Stimulated activated CD8-positive, alpha-beta memory T cell treated with anti-CD3 and anti-CD28 coated beads, Interleukin-4, amount 100 ng/mL, for 4 hours (primary cell): Measurements from ENCODE around the gene AP3D1.
A peak's percentile ranks its signal among the peaks of the same experiment; 100 is the strongest.

Experiments
- DNase-seq, 2 donors: peaks; one replicate each; pipeline ENCODE4 v3.0.0-alpha.2; 2020; ENCODE audit warnings: low read depth in 2 of 2, low spot score in 1 of 2

The AP3D1 gene

DNA sequence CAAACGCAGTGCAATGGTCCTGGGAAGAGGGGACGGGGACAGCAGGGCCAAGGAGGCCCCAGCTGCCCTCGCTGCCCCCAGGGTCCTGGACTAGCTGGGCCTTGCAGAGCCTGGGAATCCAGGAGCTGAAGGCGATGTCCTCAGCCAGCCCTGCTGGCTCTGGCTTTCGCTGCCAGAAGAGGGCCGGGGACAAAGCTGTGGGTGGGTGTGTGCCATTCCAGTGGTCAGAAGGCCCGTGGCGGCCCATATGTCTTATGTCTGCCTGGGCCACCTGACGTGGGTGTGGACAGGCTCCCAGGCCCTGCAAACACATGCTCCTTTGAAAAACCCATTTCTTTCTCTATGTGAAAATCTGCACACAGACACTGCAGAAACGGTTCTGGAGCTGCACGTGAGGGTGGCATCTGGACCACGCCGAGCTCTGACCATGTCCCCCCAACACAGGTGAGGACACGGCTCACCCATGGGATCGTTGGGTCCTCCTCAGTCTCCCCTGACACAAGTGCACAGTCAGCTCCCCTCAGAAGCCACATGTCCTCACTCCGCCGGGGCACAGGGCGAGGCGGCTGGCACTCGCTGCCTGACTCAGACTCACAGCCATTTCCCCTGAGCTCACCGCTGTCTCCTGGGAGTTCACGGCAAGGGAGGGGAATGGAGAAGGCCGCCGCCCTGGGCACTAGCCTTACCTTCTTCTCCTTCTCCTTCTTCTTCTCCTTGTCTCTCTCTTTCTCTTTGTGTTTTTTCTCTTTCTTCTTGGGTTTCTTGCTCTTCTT, 37.7 kb downstream of the AP3D1 start:
- DNase-seq, result no peak

DNA sequence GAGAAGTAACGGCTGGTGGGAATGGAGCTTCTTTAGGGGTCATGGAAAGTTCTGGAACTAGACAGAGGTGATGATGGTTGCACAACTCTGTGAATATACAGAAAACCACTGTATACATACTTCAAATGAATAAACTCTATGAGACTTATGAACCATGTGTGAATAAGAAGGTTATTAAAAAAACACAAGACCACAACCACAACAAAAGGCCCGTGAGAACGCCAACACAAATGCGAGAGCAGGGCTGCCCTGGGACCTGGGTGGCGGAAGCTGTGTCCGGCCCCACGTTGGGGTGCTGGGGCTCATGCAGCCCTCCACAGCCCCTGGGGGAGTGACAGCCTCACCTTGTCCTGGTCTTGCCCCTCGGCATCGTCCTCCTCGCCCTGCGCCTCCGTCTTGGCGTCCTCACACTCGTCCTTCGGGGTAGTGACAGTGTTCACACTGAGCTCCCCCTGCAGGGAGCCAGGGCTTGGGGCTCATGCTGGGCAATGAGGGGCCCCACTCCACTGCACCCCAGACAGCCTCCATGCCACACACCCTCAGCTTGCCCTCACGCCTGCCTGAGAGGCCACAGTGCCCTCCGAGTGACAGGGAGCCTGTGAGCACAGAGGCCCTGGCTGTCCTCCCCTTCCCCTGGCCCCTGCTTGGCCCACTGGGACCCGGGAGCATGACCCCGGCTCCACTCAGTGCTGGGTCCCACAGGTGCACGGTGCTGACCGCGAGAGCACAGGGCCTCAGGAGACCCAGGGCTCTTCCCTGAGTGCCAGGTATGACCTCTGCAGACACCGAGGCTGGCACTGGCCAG, 38.6 kb downstream of the AP3D1 start:
- no peak for DNase-seq

GRCh38 chr19:2111886-2112285, 39.5 kb downstream of the AP3D1 start:
- DNase-seq, result no peak

DNA sequence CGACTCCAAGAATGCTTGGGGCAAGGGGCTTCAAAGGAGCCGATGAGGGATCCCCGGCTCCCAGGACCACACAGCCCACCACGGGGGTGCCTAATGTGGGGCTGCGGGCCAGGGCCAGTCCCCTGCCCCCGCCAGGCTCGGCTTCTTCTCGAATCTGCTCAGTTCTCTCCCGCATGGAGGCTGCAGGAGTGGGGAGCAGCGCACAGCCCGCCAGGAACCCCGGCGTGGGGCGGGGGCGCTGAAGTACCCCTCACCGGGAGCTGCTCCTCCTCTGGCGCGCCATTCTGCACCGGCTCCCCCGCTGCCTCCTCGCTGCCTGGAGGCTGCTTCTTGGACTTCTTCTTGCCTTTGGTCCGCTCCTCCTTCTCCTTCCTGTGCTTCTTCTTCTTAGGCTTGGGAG, 39.9 kb downstream of the AP3D1 start:
- no peak for DNase-seq

DNA sequence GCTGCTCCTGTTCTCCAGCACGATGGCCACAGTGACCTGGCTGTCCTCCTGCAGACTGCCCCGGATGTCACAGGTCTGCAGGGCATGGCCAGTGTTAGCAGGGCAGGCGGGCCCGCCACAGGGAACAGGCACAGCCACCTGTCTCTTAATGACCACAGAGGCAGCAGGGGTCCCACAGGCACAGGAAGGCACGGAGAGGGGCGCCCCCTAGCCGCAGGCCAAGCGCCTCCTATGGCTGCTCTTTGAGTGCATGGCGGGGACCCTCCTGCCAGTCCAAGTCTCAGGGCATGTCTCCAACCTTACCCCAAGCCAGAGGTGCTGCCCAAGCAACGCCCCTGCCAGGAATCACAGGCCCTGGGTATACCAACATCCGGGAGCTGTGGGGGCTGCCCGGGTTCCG, 40.5 kb downstream of the AP3D1 start:
- DNase-seq, result no peak

GRCh38 chr19:2109046-2109864, 42.1 kb downstream of the AP3D1 start:
- DNase-seq, result no peak

- DNase-seq, result no peak
Observed at GRCh38 chr19:2108251-2109016, 42.9 kb downstream of the AP3D1 start.

DNA sequence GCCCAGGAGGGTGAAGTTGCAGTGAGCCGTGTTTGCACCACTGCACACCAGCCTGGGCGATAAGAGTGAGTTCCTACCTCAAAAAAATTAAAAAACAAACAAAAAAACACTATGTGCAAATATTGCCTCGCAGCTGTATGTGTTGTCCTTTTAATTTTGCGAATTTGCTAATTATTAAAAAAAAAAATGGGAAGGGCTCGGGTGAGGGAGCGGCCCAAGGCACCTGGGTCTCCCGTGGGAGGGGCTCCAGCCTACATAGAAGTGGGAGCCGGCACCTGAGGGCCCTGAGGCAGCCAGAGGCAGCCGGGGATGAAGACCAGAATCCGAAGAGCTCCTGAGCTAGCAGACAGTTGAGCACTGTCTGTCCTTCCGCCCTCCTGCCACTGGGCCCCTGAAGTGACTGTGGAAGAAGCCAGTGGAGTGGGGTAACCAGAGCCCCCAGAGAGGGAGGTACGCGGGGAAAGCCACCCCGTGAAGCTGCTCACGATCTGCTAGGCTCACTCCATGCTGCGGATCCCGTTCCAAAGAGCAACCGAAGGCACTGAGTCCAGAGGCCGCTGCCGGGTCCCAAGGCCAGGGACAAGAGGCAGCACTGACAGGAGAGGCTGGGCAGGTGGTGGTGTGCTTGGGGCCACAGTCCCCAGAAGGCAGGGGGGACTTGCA, 48.2 kb downstream of the AP3D1 start:
- no peak for DNase-seq

DNA sequence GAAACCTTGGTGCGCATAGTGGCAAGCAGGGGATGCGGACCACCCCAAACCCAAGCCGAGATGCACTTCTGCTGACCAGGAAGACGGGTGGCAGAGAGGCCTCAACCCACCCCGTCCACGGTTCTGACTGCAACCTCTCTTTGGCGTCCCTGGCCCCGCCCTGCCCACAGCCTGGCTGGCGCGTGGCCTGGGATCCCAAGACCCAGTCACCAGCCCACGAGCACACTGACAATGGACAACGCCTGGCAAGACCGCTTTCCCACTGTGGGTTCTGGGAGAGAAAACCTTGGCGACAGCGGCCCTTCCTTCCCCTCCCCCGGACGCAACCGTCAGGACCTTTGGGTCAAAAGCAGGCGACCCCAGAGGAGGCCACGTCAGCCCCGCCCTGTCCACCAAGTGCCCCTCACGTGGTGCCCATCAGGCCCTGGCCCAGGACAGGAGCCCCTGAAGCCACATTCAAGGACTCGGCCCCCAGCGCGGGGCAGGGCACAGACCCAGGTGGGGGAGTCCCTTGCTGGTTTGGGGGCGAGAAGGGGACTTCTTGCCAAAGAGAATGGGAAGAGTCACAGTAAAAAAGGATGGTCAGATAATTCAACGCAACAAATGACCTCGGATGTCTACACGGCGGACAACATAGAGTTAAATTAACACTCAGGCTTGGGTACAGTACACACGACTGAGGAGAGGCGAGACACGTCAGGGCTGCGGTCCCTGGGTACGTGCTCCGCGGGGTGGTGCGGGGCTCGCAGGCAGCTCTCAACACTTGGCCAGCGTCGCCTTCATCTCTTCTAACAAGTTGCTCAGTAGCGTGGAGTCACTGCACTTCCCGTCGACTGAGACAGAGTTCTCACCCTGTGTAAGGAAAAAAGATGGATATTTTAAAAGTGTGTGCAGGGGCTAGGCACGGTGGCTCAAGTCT, 49.7 kb downstream of the AP3D1 start:
- no peak for DNase-seq

DNA sequence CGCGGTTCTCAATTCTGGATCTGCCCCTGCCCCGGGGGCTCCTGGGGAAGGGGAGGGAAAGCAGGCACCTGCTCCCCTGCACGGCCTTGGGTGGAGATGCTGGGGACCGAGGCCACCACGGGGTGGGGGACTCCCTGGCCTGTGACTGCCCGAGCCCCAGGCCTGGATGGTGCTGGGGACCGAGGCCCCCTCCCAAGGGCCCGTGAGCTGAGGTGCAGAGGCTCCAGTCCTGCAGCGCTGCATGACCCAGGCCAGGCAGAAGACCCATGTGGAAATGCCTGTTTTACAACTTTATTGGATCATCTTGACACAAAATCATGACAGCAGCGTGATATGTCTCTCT, 50.7 kb downstream of the AP3D1 start:
- DNase-seq, result no peak

DNA sequence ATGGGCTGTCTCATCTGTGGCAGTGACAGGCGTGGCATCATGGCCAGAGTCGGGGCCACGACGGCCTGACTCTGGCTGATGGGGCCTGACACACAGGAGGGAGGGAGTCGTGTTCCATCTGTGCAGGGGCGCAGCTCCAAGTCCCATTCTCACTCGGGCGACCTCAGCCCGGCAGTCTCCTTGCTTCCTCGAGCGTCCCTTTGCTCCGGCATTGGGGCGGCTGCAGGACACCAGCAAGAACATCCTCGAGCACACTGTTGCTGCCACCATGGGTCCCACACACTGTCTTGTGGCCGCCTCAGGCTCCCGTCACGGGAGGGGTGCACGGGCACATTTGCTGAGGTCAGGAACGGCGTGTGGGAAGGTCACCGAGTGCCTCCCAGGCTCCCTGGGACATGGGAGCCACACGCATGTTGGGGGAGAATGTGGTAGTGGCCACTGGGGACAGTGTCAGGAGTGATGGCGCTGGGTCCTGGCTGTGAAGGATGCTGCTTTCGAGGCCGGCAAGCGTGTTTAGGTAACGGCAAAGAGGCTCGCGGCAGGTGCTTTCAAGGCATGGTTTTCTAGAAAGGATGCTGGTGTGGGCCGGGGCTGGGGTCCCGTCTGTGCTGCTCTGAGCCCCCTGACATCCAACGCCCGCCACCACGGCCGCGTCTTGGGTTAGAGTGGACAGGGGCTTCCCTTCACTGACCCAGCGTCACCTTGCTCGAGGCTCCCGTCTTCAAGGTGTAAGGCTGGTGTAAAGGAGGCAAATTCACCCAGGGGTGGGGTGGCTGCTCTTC, 51.2 kb downstream of the AP3D1 start:
- no peak for DNase-seq

GRCh38 chr19:2099054-2099501, 52.3 kb downstream of the AP3D1 start:
- no peak for DNase-seq

DNA sequence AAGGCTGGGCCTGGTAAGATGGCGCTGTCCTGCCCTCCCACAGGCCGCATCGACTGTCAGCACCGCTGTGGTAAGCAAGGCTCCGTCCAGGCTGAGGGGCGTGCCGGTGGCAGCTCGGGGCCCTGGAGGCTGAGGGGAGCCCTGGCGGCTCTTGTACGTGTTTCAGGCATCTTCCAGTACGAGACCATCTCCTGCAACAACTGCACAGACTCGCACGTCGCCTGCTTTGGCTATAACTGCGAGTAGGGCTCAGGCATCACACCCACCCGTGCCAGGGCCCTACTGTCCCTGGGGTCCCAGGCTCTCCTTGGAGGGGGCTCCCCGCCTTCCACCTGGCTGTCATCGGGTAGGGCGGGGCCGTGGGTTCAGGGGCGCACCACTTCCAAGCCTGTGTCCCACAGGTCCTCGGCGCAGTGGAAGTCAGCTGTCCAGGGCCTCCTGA, 53.5 kb downstream of the AP3D1 start:
- DNase-seq, result no peak

GRCh38 chr19:2097203-2097885, 54.0 kb downstream of the AP3D1 start:
- peak in 1 of 2 donors; percentile 37 for DNase-seq

DNA sequence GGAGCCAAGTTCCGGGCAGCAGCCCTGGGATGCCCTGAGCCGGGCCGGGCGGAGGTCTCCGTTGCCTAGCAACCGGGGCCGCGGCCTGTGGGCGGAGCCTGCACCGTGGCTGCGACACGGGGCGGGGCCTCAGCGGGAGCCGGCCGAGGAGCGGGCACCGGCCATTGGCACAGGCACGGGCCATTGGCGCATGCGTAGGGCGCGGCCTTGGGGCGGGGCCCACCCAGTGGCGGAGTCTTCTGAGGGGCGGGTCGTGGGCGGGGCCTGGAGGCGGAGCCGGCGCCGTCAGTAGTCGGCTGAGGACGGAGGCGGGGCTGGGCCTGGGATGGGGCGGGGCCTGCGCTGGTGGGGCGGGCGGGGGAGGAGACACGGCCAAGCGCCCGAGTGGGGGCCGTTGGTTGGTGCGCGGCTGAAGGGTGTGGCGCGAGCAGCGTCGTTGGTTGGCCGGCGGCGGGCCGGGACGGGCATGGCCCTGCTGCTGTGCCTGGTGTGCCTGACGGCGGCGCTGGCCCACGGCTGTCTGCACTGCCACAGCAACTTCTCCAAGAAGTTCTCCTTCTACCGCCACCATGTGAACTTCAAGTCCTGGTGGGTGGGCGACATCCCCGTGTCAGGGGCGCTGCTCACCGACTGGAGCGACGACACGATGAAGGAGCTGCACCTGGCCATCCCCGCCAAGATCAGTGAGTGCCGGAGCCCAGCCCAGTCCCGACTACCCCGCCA, 54.7 kb downstream of the AP3D1 start, which contains the start of gene IZUMO4:
Gene IZUMO4 (plus strand): TSS at position 436 of the 723 bp plus-strand sequence. CDS start 31 bp downstream, at position 467.
- peak; percentile 99 to 100 for DNase-seq

- DNase-seq, result peak; percentile 65 to 70
Observed at GRCh38 chr19:2096034-2096479, 55.3 kb downstream of the AP3D1 start, which contains the start of gene MOB3A. MOB3A (minus strand) TSS chr19:2096326; CDS start chr19:2078560, 17,766 bp downstream.
